Stimulated activated CD4-positive, alpha-beta T cell treated with anti-CD3 and anti-CD28 coated beads, TNF-alpha, amount 100 ng/mL, for 1 hour (primary cell): ENCODE measurements around the gene PRSS53.

Source experiments
- DNase-seq, 3 donors: peaks; one replicate each; pipeline ENCODE4 v3.0.0-alpha.2; 2020; ENCODE audit warnings: low read depth in 3 of 3, low spot score in 1 of 3

The PRSS53 gene

GRCh38 chr16:31055613-31056012, 33.1 kb downstream of the PRSS53 start:
- DNase-seq = no peak

GRCh38 chr16:31052114-31052513, 36.6 kb downstream of the PRSS53 start:
- DNase-seq = no peak

GRCh38 chr16:31050280-31051030, 38.3 kb downstream of the PRSS53 start:
- DNase-seq = no peak

DNA sequence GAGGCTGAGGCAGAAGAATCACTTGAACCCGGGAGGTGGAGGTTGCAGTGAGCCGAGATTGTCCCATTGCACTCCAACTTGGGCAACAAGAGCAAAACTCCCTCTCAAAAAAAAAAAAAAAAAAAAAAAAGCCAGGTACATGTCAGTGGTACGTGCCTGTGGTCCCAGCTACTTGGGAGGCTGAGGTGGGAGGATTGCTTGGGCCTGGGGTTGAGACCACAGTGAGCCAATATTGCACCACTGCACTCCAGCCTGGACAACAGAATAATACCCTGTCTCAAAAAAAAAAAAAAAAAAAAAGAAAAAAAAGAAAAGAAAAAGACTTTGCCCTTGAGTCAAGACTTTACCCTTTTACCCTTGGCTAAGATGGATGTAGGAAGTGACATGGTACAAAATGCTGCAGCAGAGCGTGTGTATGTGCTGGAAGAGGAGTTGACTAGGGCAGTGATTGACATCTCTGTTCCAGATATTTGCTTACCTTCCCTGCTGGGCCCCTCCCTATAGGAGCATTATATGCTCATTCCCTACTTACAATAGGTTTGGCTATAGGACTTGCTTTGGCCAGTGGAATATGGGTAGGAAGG, 44.8 kb downstream of the PRSS53 start:
- DNase-seq = no peak

GRCh38 chr16:31043352-31043751, 45.4 kb downstream of the PRSS53 start:
- no peak for DNase-seq

DNA sequence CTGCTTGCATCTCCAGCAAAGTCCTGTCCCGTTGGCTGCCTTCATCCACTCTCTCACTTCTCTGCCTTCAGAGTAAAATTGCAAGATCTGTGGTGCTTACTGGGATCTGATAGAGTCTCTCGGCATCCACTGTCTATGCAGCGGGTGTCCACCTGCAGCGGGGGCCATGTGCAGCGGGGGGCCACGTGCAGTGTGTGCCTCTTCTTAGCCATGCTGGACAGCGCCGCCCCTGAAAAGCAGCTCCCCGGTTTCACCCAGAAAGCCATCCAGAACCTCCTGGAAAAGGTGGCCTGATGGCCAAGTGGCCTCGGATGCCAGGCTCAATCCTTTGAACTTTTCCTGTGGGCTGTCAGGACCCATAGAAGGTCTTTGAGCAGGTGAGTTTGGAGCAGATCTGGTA, 45.9 kb downstream of the PRSS53 start:
- DNase-seq = no peak

GRCh38 chr16:31038993-31039392, 49.8 kb downstream of the PRSS53 start:
- no peak for DNase-seq

DNA sequence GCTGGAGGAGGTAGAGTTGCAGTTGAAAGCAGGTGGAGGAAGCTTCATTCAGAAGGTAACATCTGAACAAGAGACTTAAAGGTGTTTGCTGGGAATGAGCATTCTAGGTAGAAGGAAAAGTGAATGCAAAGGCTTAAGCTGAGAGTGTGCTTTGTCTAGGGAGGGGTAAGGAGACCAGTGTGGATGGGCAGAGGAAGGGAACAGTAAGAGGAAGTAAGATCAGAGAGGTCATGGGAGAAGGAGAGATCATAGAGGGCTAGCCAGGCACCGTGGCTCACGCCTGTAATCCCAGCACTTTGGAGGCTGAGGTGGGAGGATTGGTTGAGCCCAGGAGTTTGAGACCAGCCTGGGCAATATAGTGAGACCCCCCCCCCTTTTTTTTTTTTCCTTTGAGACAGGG, 52.1 kb downstream of the PRSS53 start:
- no peak for DNase-seq

- peak; percentile 65 to 75 (median 71) for DNase-seq
These were observed 54.8 kb downstream of the PRSS53 start for GRCh38 chr16:31033709-31034492.
